GM21367 (cell line): ENCODE results near the gene KMO.

Source experiments
- ATAC-seq: cut with Tn5 transposase; IDR thresholded peaks from one replicate; pipeline ENCODE4 v1.9.1; 2021; ENCODE audit not compliant: unreplicated experiment

Gene KMO

GRCh38 chr1:241592273-241592958 is 60.2 kb downstream of the KMO start:
- no peak for ATAC-seq

DNA sequence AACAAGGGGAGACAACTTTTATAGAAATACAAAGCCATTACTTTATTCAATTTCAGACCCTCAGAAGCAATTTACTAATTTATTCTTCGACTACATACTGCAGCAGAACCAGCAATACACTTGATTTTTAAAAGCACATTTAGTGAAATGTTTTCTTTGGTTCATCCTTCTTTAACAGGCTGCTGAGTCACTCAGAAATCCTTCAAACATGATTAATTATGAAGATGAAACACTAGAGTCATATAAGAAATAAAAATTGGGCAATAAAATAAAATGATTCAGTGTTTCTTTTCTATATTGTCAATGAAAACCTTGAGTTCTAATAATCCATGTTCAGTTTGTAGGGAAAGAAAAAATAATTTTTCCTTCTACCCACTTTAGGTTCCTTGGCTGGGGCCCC is 61.0 kb downstream of the KMO start:
- ATAC-seq: no peak

GRCh38 chr1:241596633-241597032 is 64.5 kb downstream of the KMO start:
- ATAC-seq: no peak

- no peak for ATAC-seq
These were observed 66.1 kb downstream of the KMO start for GRCh38 chr1:241598249-241598648.

DNA sequence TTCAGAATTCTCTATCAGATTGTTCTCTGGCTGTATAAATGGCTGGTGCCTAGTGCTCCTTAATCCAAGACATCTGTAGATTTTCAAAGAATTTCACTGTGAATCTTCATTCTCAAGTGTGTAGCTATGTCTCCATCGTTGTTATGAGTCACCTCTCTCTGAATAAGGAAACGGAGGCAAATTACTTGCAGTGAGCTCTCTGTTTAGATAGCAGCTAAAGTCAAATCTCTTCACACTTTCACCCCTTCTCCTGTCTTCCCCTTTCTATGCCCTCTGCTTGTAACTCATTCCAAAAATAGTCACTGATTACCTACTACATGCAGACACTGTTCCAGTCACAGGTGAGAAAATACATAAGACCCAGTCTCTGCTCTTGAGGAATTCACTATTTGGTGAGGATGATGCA is 68.3 kb downstream of the KMO start:
- ATAC-seq: peak; percentile 88

GRCh38 chr1:241603731-241604245 is 71.6 kb downstream of the KMO start:
- ATAC-seq: no peak

DNA sequence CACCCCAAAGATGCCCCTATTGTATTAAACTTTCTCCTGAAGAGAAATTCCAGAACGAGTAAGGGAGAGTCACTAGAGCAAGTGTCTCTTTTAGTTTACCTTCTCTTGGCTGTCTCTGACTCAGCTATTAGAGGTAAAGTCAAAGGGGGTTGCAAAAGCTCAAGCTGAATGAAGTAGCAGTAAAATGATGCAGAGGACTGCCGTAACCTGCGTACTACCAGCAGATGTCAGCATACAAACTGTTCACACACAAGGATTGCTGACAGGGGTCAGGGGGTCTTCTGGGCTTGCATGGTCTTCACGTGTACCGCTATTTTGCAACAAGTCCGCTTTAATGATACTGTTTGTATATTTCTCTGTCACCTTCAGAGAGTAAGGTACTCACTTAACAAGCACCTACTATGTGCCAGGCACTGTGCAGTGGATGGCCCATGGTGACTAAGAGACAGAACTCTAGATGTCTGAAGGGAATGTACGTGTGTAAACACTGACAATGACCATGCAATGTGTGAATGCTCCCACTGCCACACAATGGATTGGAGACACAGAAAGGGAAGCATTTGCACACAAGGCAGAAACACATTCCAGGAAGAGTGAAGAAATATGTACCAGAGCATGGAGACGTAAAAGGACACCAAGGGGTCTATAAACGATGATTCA is 73.1 kb downstream of the KMO start:
- no peak for ATAC-seq

GRCh38 chr1:241606544-241606943 is 74.4 kb downstream of the KMO start:
- ATAC-seq: no peak

GRCh38 chr1:241607497-241607896 is 75.3 kb downstream of the KMO start:
- no peak for ATAC-seq

DNA sequence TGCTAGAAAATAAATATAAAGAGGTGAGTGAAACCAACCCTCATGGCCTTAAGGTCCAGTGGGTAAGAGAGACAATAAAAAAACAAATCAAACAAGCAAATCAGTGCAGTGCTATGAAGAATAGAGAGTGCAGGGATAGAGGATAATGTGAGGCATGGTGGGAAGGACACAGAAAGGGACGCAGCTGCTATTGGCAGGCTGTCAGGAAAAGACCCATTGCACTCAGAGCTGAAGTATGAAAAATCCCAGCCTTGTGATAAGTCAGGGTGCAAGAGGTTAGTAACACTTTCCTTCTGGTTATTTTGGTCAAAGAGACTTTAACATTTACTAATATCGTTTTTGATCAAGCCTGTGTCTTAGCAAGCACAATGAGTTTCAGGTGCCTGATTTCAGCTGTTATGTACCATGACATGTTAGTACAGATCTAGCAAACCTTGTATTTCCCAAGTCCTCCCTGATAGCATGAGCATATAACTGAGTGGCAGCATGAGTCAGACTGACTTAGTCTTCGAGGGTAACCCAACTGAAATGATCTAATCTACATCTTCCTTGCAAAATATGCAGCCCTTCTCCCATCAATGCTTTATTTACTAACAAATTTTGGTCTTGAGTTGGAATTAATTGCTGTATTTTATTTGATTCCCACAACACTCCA is 76.3 kb downstream of the KMO start:
- no peak for ATAC-seq

- no peak for ATAC-seq
These were observed 78.1 kb downstream of the KMO start for GRCh38 chr1:241610056-241610815.

DNA sequence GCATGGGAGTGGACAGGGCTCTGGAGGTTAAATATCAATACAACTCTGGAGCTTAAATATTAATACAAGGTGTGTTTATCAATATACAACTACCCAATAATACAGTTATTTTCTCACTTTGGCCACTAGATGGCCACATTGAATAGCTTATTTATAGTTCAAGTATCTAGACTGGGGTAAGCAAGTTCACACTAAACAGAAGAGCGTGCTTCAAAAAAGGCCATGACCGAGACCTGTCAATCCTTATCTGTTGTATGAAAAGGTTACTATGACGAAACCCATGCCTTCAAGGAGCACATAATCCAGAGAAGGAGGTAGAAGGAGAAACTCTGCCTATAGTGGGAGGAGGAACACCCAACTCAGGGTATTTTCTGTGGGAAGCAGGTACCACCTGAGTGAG is 78.9 kb downstream of the KMO start:
- ATAC-seq: peak; percentile 92

- no peak for ATAC-seq
These were observed 79.6 kb downstream of the KMO start for GRCh38 chr1:241611736-241612135.

- no peak for ATAC-seq
These were observed 80.6 kb downstream of the KMO start for GRCh38 chr1:241612533-241613477.

DNA sequence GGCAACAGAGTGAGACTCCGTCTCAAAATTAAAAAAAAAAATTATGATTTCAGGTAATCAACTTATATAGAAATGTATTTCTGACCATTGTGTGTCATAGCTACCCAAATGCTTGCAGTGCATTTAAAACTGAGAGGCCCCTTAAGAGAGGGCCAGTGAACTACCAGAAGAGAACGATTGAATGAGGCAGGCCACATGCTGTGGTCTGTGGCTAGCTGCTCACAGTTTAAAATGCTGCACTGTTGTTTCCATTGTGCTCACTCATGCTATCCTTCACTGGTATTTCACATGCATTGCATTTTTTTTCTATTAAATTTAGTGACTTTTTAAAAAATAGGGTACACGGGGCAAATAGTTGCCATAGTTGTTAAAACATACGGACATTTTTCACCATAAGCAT is 82.0 kb downstream of the KMO start:
- ATAC-seq: no peak

- ATAC-seq: no peak
These were observed 82.4 kb downstream of the KMO start for GRCh38 chr1:241614572-241614971.

DNA sequence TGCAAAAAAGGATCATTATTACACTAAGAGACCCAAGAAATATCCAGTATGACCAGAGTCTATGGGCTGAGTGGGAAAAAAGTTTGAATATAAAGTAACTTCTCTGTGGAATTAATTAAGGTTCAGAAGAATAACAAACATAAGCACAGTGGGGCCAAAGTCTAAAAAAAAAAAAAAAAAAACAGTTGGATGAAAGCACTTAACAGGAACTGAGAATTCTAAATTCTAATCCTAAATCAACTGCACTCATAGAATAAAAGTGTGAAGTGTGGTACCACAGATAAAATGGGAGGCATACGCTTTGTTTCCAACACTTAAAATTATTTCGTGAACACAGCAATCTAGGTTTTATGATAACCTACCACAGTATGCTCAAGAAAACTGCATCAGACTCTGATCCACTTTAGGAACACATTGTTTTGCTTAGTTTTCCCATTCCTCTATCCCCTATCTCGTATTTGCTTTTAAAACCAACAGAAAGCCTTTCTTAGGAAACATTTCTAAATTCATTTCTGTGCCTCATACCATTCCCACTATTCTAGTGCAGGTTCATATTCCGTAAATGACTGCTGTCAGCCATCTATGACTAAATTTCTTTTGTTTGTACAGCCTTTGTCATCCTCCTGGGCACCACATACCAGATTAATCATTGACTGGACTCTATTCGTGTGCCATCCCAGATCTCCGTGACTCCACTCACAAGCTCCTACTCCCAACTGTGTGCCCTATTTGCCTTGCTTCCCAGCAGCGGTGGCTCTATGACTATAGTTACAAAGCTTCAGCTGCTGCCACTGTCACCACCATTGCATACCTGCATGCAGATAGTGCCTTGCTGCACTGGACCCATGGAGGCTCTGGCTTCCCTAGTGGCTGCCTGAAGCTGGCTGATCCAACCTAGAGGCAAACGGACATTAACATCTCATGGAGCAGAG is 83.1 kb downstream of the KMO start:
- ATAC-seq: no peak

DNA sequence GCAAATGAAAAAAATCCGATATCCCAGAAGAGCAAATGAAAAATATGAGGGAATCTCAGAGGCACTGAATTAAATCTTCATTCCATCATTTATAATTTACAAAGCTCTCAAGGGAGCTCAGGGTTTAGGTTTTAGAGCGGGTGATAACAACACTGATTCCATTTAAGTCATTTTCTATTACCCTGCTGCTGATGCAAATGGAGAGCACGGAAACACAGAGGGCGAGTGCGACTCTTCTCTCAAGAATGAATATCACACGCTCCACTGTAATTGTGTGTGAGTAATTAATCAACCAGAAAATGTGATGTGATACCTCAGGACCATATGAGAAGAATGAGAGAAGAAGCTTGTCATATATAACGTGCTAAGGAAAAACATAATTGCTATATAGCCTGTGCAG is 85.2 kb downstream of the KMO start:
- no peak for ATAC-seq

- ATAC-seq: no peak
These were observed 90.5 kb downstream of the KMO start for GRCh38 chr1:241622669-241623068.
